ENCODE measurements around the gene MTSS2.
"Not testable (repeated sequence)": the region's sequence is repeated elsewhere in the genome, so short reads cannot be mapped to it uniquely, and the experiment has no call there.

Gene MTSS2

DNA sequence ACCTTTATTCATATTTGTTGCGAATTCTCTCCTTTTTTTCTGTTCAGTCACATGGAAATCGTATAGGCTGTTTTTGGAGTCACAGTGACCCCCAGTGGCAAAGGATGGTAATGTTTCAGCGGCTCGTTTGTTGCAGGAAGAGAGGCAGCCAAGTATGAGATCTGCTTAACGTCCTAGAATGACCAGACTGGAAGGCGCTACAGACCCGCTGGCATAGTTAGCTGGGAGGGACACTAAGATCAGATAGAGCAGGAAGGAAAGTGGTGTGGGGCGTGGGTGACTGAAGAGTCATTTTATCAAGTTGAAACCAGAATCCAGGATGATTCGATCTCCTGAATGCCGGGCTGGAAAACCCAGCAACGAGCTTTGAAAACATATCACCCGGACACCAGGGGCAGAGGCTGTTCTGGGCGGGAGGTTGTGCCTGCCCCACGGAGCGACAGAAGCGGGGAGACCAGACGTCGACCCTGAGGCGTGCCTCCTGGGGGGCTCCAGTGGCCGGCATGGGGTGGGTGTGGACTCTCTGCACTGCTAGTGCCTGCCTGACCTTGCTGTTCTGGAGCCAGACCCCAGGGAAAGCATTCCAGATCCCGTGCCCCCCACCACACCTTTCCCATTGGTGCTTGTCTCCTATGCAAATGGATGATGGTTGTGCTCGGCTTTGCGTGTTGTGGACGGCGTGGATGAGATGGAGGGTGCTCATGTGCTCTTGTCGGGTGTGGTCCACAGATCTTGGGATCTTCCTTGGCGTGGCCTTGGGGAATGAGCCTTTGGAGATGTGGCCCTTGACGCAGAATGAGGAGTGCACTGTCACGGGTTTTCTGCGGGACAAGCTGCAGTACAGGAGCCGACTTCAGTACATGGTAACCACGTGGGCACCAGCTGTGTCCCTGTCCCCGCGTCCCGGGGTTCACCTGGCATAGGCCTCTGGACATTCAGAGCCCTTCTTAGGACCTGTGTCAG lies 31.8 kb downstream of the MTSS2 start:
- peak; percentile 92 for DNase-seq (ENCODE audit: low read depth, low spot score)

DNA sequence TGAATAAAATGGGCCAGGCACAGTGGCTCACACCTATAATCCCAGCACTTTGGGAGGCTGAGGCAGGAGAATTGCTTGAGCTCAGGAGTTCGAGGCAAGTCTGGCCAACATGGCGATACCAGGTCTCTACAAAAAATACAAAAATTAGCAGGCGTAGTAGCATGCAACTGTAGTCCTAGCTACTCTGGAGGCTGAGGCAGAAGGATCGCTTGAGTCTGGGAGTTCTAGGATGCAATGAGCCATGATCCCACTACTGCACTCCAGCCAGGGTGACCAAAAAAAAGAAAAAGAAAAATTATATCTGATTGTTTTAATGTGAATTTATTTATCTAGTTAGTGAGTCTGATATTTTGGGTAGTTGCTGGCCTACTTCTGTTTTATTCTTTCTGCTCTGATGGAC lies 32.4 kb downstream of the MTSS2 start:
- DNase-seq (ENCODE audit: low read depth, low spot score): no peak

GRCh38 chr16:70652322-70652721 lies 33.5 kb downstream of the MTSS2 start:
- DNase-seq (ENCODE audit: low read depth, low spot score): no peak

DNA sequence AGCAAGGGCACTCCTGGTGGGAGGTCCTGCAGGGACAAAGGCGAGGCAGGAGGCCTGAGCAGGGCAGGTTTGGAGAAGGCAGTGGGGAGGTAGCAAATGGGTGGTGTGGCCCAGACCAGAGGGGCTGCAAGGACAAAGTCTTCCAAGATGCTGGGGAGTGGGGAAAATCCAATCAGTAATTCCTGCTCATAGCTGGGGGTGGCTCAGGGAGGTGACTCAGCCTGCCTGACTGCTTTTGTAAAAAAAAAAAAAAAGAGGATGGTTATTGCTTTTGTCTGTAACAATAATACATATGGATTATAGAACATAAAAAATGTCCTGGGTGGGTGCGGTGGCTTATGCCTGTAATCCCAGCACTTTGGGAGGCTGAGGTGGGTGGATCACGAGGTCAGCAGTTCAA lies 34.3 kb downstream of the MTSS2 start:
- DNase-seq (ENCODE audit: low read depth, low spot score): no peak

- DNase-seq (ENCODE audit: low read depth, low spot score): no peak
These were observed 35.6 kb downstream of the MTSS2 start for GRCh38 chr16:70650216-70650615.

- no peak for DNase-seq (ENCODE audit: low read depth, low spot score)
These were observed 36.6 kb downstream of the MTSS2 start for GRCh38 chr16:70649300-70649699.

DNA sequence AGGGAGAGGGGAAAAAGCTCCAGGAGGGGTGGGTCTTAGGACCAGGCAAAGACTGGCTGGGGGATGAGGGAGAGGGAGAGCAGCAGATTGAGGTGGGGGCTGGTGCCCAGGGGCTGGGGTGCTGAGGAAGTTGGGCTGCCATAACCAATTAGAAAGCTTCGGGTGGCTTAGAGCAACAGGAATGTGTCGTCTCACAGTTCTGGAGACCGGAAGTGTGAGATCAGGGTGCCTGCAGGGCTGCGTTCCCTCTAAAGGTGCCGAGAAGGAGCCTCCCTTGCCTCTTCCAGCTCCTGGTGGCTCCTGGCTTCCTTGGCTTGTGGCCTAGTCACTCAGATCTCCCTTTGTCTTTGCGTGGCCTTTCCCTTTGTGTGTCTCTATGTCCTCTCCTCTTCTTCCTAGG lies 37.2 kb downstream of the MTSS2 start:
- no peak for DNase-seq (ENCODE audit: low read depth, low spot score)

- DNase-seq (ENCODE audit: low read depth, low spot score): no peak
These were observed 38.2 kb downstream of the MTSS2 start for GRCh38 chr16:70647441-70648359.

GRCh38 chr16:70646260-70647241 lies 39.3 kb downstream of the MTSS2 start, which contains the start of gene IL34:
Gene IL34, plus strand, starts transcription at chr16:70646559. Its CDS starts 389 bp downstream, at chr16:70646948.
- DNase-seq (ENCODE audit: low read depth, low spot score): peak; percentile 41

DNA sequence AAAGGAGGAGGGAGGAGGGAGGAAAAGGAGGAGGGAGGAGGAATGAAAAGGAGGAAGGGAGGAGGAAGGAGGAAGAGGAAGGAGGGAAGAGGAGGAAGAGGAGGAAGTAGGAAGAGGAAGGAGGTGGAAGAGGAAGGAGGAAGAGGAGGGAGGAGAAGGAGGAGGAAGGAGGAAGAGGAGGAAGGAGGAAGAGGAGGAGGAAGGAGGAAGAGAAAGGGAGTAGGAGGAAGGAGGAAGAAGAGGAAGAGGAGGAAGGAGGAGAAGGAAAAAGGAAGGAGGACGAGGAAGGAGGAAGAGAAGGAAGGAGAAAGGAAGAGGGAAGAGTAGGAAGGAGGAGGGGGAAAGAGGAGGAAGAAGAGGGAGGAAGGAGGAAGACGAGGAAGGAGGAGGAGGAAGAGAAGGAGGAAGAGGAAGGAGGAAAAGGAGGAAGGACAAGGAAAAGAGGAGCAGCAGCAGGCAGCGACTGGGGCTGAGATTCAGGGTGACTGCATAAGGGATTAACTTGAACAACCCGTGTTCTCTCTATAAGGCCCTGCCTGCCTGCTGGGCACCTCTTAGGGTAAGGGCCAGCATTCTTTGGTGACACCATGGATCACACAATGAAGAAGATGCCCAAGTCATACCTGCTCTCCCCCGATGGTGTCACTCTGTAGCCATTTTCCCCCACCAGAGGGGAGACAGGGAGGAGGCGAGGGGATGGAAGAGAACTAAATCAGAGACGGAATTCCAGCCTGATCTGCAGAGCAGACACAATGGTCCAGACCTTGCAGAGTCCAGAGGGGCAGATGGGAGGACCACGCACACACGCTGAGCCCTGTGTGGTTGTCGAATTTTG lies 40.9 kb downstream of the MTSS2 start:
- no peak for DNase-seq (ENCODE audit: low read depth, low spot score)

- not testable (repeated sequence) for DNase-seq (ENCODE audit: low read depth, low spot score)
These were observed 42.6 kb downstream of the MTSS2 start for GRCh38 chr16:70643264-70643663.

DNA sequence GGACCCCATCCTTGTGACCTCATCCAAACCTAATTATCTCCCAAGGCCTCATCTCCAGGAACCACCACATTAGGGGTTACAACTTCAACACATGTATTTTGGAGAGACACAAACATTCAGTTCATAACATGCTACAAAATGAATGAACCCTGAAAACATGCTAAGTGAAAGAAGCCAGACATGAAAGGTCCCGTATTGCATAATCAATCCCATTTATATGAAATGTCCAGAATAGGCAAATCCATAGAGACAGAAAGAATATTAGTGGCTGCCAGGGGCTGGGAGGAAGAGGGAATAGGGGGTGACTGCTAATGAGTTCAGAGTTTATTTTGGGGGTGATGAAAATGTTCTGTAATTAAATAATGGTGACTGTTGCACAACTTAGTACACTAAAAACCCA lies 43.2 kb downstream of the MTSS2 start:
- no peak for DNase-seq (ENCODE audit: low read depth, low spot score)

DNA sequence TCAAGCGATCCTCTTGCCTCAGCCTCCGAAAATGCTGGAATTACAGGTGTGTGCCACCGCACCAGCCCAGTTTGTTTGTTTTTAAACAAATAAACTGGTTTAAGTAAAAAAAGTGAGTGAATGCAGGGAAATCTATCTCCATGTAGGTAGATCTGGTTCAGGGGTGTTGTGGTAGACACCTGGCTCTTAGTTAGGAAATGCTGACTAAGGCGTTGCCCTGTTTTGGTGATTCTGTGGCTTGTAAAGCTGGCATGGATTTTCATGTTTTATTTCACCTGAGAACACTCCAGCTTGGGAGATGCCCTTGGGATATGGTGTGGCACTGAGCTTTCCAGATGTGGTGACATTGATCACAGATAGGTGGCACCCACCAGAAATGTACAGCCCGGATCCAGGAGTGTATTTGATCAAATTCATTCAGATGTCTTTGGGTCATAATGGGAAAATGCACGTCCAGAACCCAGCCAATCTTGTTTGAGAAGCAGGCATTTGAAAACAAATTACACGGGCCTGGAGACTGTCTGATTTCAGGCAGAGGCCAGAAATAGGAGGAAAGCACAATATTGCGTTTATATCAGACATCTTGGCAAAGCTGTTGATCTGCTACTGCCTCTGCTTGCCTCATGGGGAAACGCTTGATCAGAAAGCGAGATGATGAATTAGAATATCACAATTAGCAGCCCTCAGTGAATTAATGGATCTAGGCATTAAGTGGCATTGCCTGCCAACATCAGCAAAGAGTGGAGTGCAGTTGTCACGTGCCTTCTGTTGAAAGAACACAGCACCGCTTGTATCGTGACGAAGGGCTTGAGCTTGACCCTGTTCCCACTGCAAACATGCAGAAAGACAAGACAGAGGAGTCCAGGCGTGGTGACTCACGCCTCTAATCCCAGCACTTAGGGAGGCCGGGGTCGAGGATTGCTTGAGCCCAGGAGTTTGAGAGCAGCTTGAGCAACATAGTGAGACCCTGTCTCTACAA lies 46.8 kb downstream of the MTSS2 start:
- peak; percentile 64 for DNase-seq (ENCODE audit: low read depth, low spot score)

All from astrocyte of the hippocampus (primary cell).